Activated effector memory CD4-positive, alpha-beta T cell treated with anti-CD3 and anti-CD28 coated beads, Interleukin-2, amount 50 U/mL, for 16 hours (primary cell): ENCODE data around the gene AGRP.
"Not testable (repeated sequence)": the region's sequence is repeated elsewhere in the genome, so short reads cannot be mapped to it uniquely, and the experiment has no call there.

Experiments
- DNase-seq: peaks from one replicate; pipeline ENCODE4 v3.0.0-alpha.2; 2020

Gene AGRP

GRCh38 chr16:67483150-67483549, at the start of gene AGRP:
Gene AGRP (minus strand): TSS chr16:67483547. CDS start chr16:67483398, 149 bp downstream.
- DNase-seq = no peak

GRCh38 chr16:67531247-67531646, 47.9 kb upstream of the AGRP start:
- no peak for DNase-seq

- DNase-seq = peak; percentile 74
Measured at GRCh38 chr16:67530013-67530939, 46.9 kb upstream of the AGRP start.

- no peak for DNase-seq
Measured at GRCh38 chr16:67529582-67530012, 46.2 kb upstream of the AGRP start.

GRCh38 chr16:67528870-67529581, 45.7 kb upstream of the AGRP start:
- DNase-seq = peak; percentile 74

GRCh38 chr16:67528222-67528869, 45.0 kb upstream of the AGRP start, which contains the start of gene RIPOR1:
Gene RIPOR1 (plus strand): TSS chr16:67528829. CDS start chr16:67538447, 9,618 bp downstream.
- peak; percentile 83 for DNase-seq

GRCh38 chr16:67526149-67526791, 42.9 kb upstream of the AGRP start:
- DNase-seq = no peak

- DNase-seq = no peak
Measured at GRCh38 chr16:67525176-67525860, 42.0 kb upstream of the AGRP start.

- peak; percentile 99 for DNase-seq
Measured at GRCh38 chr16:67521095-67521804, 37.9 kb upstream of the AGRP start.

GRCh38 chr16:67519242-67519641, 35.9 kb upstream of the AGRP start:
- no peak for DNase-seq

GRCh38 chr16:67518676-67519075, 35.3 kb upstream of the AGRP start:
- DNase-seq = no peak

- no peak for DNase-seq
Measured at GRCh38 chr16:67517661-67518423, 34.5 kb upstream of the AGRP start.

- no peak for DNase-seq
Measured at GRCh38 chr16:67517155-67517445, 33.8 kb upstream of the AGRP start.

GRCh38 chr16:67516296-67517154, 33.2 kb upstream of the AGRP start:
- no peak for DNase-seq

- peak; percentile 90 for DNase-seq
Measured at GRCh38 chr16:67514382-67514828, 31.1 kb upstream of the AGRP start.

- not testable (repeated sequence) for DNase-seq
Measured at GRCh38 chr16:67513892-67514291, 30.5 kb upstream of the AGRP start.

- no peak for DNase-seq
Measured at GRCh38 chr16:67509016-67509415, 25.7 kb upstream of the AGRP start.

GRCh38 chr16:67506468-67506867, 23.1 kb upstream of the AGRP start:
- DNase-seq = no peak
